ENCODE data around the gene GAL3ST1. TPM values are rescaled to one million over a fixed set of nuclear protein-coding genes. Genes with fewer than 3 reads are reported as not detected.

Gene GAL3ST1
- total and polyA plus RNA-seq, 10 of the 15 experiments (the other 5 are each of a cell fraction or from before 2014, with no cell fraction given) = not detected

- TF ChIP-seq ATF2 (IDR thresholded peaks at IDR 0.05; ENCODE audit: low read length) = no peak
- no peak for TF ChIP-seq STAT3 (IDR thresholded peaks at IDR 0.05; ENCODE audit: low read depth, low read length)
- no peak for TF ChIP-seq JUNB (IDR thresholded peaks at IDR 0.05)
- no peak for TF ChIP-seq MXI1 (IDR thresholded peaks at IDR 0.05; ENCODE audit: low read depth, low read length)
Observed at GRCh38 chr22:30614879-30615278, 40.4 kb upstream of the GAL3ST1 start (continued).

GRCh38 chr22:30614268-30614667 is 39.8 kb upstream of the GAL3ST1 start:
- H3K4me3 ChIP-seq = no peak overlapping the region
- ATAC-seq = no peak
- FAIRE-seq = no peak
- TF ChIP-seq SUZ12 (IDR thresholded peaks at IDR 0.05; ENCODE audit: unreplicated experiment) (no peak), NKRF (conservative IDR thresholded peaks at IDR 0.05) (no peak), TCF7 (IDR thresholded peaks at IDR 0.05; ENCODE audit: borderline replicate concordance) (no peak), REST (IDR thresholded peaks at IDR 0.05; ENCODE audit: low read depth, low read length) (no peak), CEBPB (IDR thresholded peaks at IDR 0.05; ENCODE audit: borderline replicate concordance in 1 of 2, low read depth in 2 of 2, low read length in 2 of 2) (no peak), BHLHE40 (IDR thresholded peaks at IDR 0.05; ENCODE audit: borderline replicate concordance in 1 of 2, low read depth in 2 of 2, low read length in 1 of 2) (no peak), MYB (IDR thresholded peaks at IDR 0.05; ENCODE audit: borderline replicate concordance, low read depth, low read length) (no peak), NR2C2 (IDR thresholded peaks at IDR 0.05; ENCODE audit: borderline replicate concordance, control insufficient read depth, insufficient read length, low read depth) (no peak), YY1 (IDR thresholded peaks at IDR 0.05; ENCODE audit: low read depth, low read length) (no peak), ZNF274 (IDR thresholded peaks at IDR 0.05; ENCODE audit: insufficient read depth, insufficient read length) (no peak), SRF (IDR thresholded peaks at IDR 0.05; ENCODE audit: low read depth in 2 of 2, low read length in 2 of 2) (no peak)

More at GRCh38 chr22:30614268-30614667, 39.8 kb upstream of the GAL3ST1 start:
- peaks cover 14% of the 10 kb centered on the region for H3K4me1 ChIP-seq (ENCODE audit: control insufficient read depth, insufficient read depth, low read length)
- no peaks in the 10 kb centered on the region for H3K79me2 ChIP-seq (ENCODE audit: control insufficient read depth, insufficient read depth, low read length)
- H3K27ac ChIP-seq (ENCODE audit: control insufficient read depth, insufficient read depth) = no peak overlapping the region
- in situ Hi-C loops (cut with MboI) = no loop called here
- no peaks in the 10 kb centered on the region for H3K27me3 ChIP-seq (replicated peaks in 1 of 2; ENCODE audit: control insufficient read depth in 2 of 2, insufficient read depth in 2 of 2, low read length in 1 of 2)
- 51% methylated on average over 7 of the region's 7 CpGs for WGBS (ENCODE audit: insufficient coverage, insufficient replicate concordance, low lambda C conversion rate, missing lambda C conversion rate)
- ChIA-PET CTCF (interaction anchor here (1.1 kb wide), 1 partner anchor 20 kb away, joined by 4 read pairs; no protein-coding TSS in a partner anchor), RAD21 (ENCODE audit: unreplicated experiment) (interaction anchor here (1.1 kb wide), 1 partner anchor 141 kb away, joined by 3 read pairs; no protein-coding TSS in a partner anchor), SMC1A (ENCODE audit: uncharacterized antibody, unreplicated experiment) (no interaction called here), POLR2A (interaction anchor here (0.6 kb wide), 1 partner anchor 20 kb away, joined by 3 read pairs; no protein-coding TSS in a partner anchor)
- intact Hi-C loops (cut with micrococcal nuclease; ENCODE audit: unreplicated experiment) = no loop called here
- no peak overlapping the region for H2AFZ ChIP-seq (ENCODE audit: control insufficient read depth, low read depth, low read length)
- H3K9me3 ChIP-seq (replicated peaks; ENCODE audit: control insufficient read depth, insufficient read depth, low read length) = no peaks in the 10 kb centered on the region
- no peak overlapping the region for H3K9ac ChIP-seq (ENCODE audit: control insufficient read depth, insufficient read depth, low read length)
- no peaks in the 10 kb centered on the region for H4K20me1 ChIP-seq (ENCODE audit: control insufficient read depth, insufficient read depth)
- no peaks in the 10 kb centered on the region for H3K36me3 ChIP-seq (ENCODE audit: control insufficient read depth in 2 of 2, insufficient read depth in 2 of 2, low read length in 1 of 2)
- no peak overlapping the region for H3K4me2 ChIP-seq (ENCODE audit: control insufficient read depth, insufficient read depth)
- no peak for DNase-seq (ENCODE audit: low read depth, low spot score)
- no TSS peak for BruUV-seq (replicated peaks)

Data from GM12878 (cell line).